Measurements from ENCODE around the gene NRL. TPM values are rescaled to one million over a fixed set of nuclear protein-coding genes. Genes with fewer than 3 reads are reported as not detected.

Gene NRL
- total RNA-seq, 1 experiment from 2014 or later, result 2.5 TPM

- peaks cover 2 to 8% of the 10 kb centered on the region in 2 experiments; a peak in 3 of 4 replicates for H3K4me1 Mint-ChIP-seq
- H4K20me1 ChIP-seq (ENCODE audit: control insufficient read depth, insufficient read depth, insufficient read length), result no peaks in the 10 kb centered on the region
- H2BK5ac ChIP-seq (ENCODE audit: insufficient read length, low read length), result no peak overlapping the region
- H2BK20ac ChIP-seq (ENCODE audit: low read depth, low read length, poor library complexity, severe bottlenecking), result no peak overlapping the region
- H3K14ac ChIP-seq (ENCODE audit: insufficient read depth, low read length), result no peak overlapping the region
- H4K5ac ChIP-seq (ENCODE audit: insufficient read length, low read depth, low read length), result no peak overlapping the region
- H3K27ac Mint-ChIP-seq, result peak overlapping the region in 2 of 3 experiments; percentile 11 to 50; a peak in 1 of 7 replicates
- no peak overlapping the region for H2BK15ac ChIP-seq (ENCODE audit: low read depth, low read length)
- no peaks in the 10 kb centered on the region for H3K23me2 ChIP-seq (ENCODE audit: insufficient read length, low read depth, low read length, poor library complexity, severe bottlenecking)
- no peak overlapping the region for H3K9ac ChIP-seq (ENCODE audit: extremely low read depth, insufficient read length, low read length)
- no peak overlapping the region for H3K4me2 ChIP-seq (ENCODE audit: insufficient read depth, insufficient read length, low read length)
- no peaks in the 10 kb centered on the region for H3K27me3 ChIP-seq (ENCODE audit: insufficient read depth, low read length)
- H2AFZ ChIP-seq (ENCODE audit: low read length), result no peak overlapping the region
- H2AK5ac ChIP-seq (ENCODE audit: insufficient read length, low read length), result no peak overlapping the region
- no peaks in the 10 kb centered on the region for H3K4me1 ChIP-seq (ENCODE audit: insufficient read depth, low read length)
- no peak overlapping the region for H3K18ac ChIP-seq (ENCODE audit: insufficient read length, low read depth, low read length)
- no peak overlapping the region for H3K4ac ChIP-seq (ENCODE audit: low read depth, low read length)
- H3K56ac ChIP-seq (ENCODE audit: insufficient read length, low read depth, low read length), result no peak overlapping the region
- no peak overlapping the region for H3K27ac ChIP-seq (ENCODE audit: insufficient read length, low read depth, low read length)
- H3K9me3 Mint-ChIP-seq, result no peaks in the 10 kb centered on the region
- H4K91ac ChIP-seq (ENCODE audit: insufficient read length, low read depth, low read length), result no peak overlapping the region
- no peak overlapping the region for H2BK12ac ChIP-seq (ENCODE audit: insufficient read length, low read depth, low read length)
- WGBS (ENCODE audit: extremely low coverage, insufficient read length, low lambda C conversion rate), result no CpG with 5 or more reads among the region's 4 CpGs
- no peaks in the 10 kb centered on the region for H3K79me1 ChIP-seq (ENCODE audit: insufficient read depth, low read depth, low read length, poor library complexity, severe bottlenecking)
- DNase-seq, result no peak
- H3T11ph ChIP-seq (ENCODE audit: low read length), result no peak overlapping the region
- peaks cover 0 to 7% (median 4%) of the 10 kb centered on the region in 3 experiments; a peak in 3 of 7 replicates for H3K36me3 Mint-ChIP-seq (ENCODE audit: insufficient read depth in 1 of 3, low read depth in 3 of 3)
- H3K4me3 Mint-ChIP-seq, result no peak overlapping the region
- H3K23ac ChIP-seq (ENCODE audit: insufficient read length, low read depth, low read length), result no peak overlapping the region
- TF ChIP-seq, protein P1, sequence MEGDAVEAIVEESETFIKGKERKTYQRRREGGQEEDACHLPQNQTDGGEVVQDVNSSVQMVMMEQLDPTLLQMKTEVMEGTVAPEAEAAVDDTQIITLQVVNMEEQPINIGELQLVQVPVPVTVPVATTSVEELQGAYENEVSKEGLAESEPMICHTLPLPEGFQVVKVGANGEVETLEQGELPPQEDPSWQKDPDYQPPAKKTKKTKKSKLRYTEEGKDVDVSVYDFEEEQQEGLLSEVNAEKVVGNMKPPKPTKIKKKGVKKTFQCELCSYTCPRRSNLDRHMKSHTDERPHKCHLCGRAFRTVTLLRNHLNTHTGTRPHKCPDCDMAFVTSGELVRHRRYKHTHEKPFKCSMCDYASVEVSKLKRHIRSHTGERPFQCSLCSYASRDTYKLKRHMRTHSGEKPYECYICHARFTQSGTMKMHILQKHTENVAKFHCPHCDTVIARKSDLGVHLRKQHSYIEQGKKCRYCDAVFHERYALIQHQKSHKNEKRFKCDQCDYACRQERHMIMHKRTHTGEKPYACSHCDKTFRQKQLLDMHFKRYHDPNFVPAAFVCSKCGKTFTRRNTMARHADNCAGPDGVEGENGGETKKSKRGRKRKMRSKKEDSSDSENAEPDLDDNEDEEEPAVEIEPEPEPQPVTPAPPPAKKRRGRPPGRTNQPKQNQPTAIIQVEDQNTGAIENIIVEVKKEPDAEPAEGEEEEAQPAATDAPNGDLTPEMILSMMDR (conservative IDR thresholded peaks at IDR 0.05), result no peak
- no peaks in the 10 kb centered on the region for H3K79me2 ChIP-seq (ENCODE audit: insufficient read depth, low read length)
- H4K8ac ChIP-seq (replicated peaks; ENCODE audit: insufficient read length, low read depth, low read length), result no peak overlapping the region
- H2BK120ac ChIP-seq (ENCODE audit: low read depth, low read length, poor library complexity, severe bottlenecking), result no peak overlapping the region
- no peaks in the 10 kb centered on the region; the same call in none of the 2 replicates for H3K27me3 Mint-ChIP-seq (ENCODE audit: low read depth)
- H3K9me3 ChIP-seq (ENCODE audit: control insufficient read depth, low read depth, low read length), result no peaks in the 10 kb centered on the region
Observed at GRCh38 chr14:24063263-24063836, 51.4 kb downstream of the NRL start.

All from H9 (cell line).